NCI-H82 (cell line): ENCODE results near the gene UBAC1.

Experiments
- DNase-seq: peaks from one replicate; lab custom pipeline; 2025; lab: John Stamatoyannopoulos, UW

Gene UBAC1

GRCh38 chr9:135941288-135941995, 19.7 kb downstream of the UBAC1 start:
- DNase-seq: no peak

- DNase-seq: no peak
These were observed 21.6 kb downstream of the UBAC1 start for GRCh38 chr9:135939351-135940265.

- no peak for DNase-seq
These were observed 23.4 kb downstream of the UBAC1 start for GRCh38 chr9:135937521-135938489.

GRCh38 chr9:135933114-135933513, 28.1 kb downstream of the UBAC1 start:
- DNase-seq: no peak

- DNase-seq: no peak
These were observed 28.5 kb downstream of the UBAC1 start for GRCh38 chr9:135932656-135933055.

GRCh38 chr9:135931349-135931820, 29.8 kb downstream of the UBAC1 start:
- DNase-seq: no peak

- no peak for DNase-seq
These were observed 30.5 kb downstream of the UBAC1 start for GRCh38 chr9:135930446-135931345.

- no peak for DNase-seq
These were observed 31.3 kb downstream of the UBAC1 start for GRCh38 chr9:135929656-135930445.

GRCh38 chr9:135928731-135929655, 32.2 kb downstream of the UBAC1 start:
- DNase-seq: no peak

GRCh38 chr9:135928074-135928730, 33.0 kb downstream of the UBAC1 start:
- no peak for DNase-seq

GRCh38 chr9:135927195-135928013, 33.8 kb downstream of the UBAC1 start:
- DNase-seq: no peak

GRCh38 chr9:135926402-135927194, 34.6 kb downstream of the UBAC1 start:
- DNase-seq: no peak

- DNase-seq: no peak
These were observed 35.6 kb downstream of the UBAC1 start for GRCh38 chr9:135925496-135926133.

- DNase-seq: no peak
These were observed 36.4 kb downstream of the UBAC1 start for GRCh38 chr9:135924628-135925338.

GRCh38 chr9:135923508-135923907, 37.7 kb downstream of the UBAC1 start:
- DNase-seq: no peak
